Fibroblast of mammary gland (primary cell): ENCODE results near the gene PRR7.
A peak's percentile ranks its signal among the peaks of the same experiment; 100 is the strongest.

ENCODE experiments used
- DNase-seq: peaks from one replicate; pipeline ENCODE4 v3.0.0-alpha.2; 2010; ENCODE audit warnings: low read depth
- H3K4me3 ChIP-seq: 2 replicates; pipeline ENCODE4 v1.5.1; 2011; ENCODE audit warnings: low read depth, mild to moderate bottlenecking, low read length, moderate library complexity; ENCODE audit not compliant: control insufficient read depth
- TF ChIP-seq, protein P1 (sequence below): conservative IDR thresholded peaks from 2 replicates; pipeline ENCODE4 v1.5.1; 2011; ENCODE audit warnings: low read depth, low read length, inconsistent platforms; ENCODE audit not compliant: control insufficient read depth, insufficient read depth

PRR7 gene

GRCh38 chr5:177471610-177472356 is 25.2 kb downstream of the PRR7 start:
- peak; percentile 94 for DNase-seq
- H3K4me3 ChIP-seq: peak overlapping the region; percentile 75

DNA sequence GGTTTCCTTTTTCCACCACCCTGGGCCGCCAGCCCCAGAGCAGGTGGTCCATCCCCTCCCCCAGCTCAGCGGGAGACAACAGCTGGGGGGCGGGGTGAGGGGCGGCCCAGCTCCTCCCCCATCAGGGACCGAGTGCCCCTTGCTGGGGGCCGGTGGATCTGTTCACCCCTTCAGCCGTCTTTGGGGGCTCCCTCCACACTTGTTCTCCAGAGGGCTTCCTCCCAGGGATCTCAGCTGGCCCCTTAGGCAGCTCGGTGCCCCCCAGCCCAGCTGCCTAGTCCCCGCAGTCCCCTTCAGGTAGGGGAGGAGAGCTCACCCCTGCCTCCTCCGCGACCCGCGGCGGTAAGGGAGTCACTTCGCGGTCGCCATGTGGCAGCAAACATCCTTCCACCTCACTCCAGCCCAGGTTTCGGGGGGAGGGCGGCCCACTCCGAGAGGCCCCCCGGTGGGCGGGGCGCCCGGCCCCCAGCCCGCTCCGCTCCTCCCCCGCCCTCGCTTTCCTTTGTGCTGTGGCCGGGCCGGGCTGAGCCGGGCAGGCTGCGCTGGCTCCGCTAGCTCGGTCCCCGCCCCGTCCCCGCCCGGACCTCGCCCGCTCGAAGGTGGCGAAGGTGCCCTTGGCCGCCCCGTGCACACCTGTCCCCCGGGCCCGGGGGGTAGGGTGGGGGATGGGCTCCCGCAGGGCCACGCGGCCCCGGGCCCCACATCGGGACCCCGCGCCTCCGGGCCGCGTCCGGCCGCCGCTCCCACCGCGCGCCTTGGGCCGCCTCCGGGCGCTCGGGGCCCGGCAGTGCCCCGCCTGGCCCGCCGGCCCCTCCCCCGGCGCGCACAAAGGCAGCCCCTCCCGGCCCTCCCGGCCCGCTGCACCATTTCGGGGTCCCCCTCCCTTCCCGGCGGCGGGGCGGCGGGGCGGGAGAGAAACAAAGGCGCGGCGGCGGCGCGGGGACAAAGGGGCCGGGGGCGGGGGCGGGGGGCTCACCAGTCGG is 26.1 kb downstream of the PRR7 start:
- TF ChIP-seq, protein P1, sequence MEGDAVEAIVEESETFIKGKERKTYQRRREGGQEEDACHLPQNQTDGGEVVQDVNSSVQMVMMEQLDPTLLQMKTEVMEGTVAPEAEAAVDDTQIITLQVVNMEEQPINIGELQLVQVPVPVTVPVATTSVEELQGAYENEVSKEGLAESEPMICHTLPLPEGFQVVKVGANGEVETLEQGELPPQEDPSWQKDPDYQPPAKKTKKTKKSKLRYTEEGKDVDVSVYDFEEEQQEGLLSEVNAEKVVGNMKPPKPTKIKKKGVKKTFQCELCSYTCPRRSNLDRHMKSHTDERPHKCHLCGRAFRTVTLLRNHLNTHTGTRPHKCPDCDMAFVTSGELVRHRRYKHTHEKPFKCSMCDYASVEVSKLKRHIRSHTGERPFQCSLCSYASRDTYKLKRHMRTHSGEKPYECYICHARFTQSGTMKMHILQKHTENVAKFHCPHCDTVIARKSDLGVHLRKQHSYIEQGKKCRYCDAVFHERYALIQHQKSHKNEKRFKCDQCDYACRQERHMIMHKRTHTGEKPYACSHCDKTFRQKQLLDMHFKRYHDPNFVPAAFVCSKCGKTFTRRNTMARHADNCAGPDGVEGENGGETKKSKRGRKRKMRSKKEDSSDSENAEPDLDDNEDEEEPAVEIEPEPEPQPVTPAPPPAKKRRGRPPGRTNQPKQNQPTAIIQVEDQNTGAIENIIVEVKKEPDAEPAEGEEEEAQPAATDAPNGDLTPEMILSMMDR: no peak
- H3K4me3 ChIP-seq: peak overlapping the region; percentile 75
- DNase-seq: no peak

More at GRCh38 chr5:177471610-177472356, 25.2 kb downstream of the PRR7 start:
- TF ChIP-seq, protein P1: no peak

DNA sequence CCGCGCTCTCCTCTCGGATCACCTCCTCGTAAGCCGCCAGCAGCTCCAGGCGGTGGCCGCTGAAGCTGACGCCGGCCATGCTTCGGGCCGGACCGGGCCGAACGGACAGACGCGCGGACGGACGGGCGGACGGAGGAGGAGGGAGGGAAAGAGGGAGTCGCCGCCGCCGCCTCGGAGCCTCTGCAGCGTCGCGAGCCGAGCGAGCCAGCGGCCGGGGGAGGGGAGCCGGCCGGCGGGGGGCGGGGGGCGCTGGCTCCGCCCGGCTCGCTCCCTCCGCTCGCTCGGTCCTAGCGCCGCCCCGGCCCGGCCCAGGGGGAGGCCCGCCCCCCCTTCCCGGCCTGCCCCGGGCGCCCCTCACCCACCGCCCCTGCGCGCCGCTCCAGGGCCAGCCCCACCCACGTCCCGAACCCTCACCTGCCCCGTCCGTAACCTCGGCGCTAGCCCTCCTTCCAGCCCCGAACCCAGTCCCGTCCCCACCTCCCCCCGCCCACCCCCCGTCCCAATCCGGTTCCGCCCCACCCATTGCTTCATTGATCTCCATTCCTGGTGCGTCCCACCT is 26.9 kb downstream of the PRR7 start, which contains the start of gene DBN1:
DBN1 (minus strand) TSS at position 192 of the 559 bp plus-strand sequence; CDS start at position 79, 113 bp downstream.
- peak; percentile 28 for DNase-seq
- peak within 1 kb of the TSS; percentile 75 for H3K4me3 ChIP-seq
- TF ChIP-seq, protein P1: no peak

DNA sequence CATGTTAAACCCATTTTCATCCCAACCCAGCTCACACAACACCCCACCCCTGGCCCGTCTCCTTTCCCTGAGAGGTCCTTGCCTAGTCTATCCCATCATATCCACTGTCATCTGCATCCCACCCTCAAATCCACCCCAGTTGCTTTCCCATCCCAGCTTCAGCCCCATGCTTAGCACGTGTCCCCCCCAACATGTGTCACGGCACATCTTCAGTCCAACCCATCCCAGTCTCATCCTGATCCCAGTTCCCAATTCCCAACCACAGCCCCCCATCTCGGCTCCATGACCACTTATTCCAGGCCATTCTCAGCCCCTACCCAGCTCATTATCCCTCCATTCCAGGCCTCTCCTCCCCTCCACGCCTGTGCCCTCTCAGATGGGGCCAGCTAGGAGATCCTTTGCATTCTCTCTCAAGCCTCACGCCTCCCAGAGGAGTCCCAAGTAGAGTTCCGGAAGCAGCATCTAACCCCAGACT is 27.4 kb downstream of the PRR7 start:
- no peak overlapping the region for H3K4me3 ChIP-seq
- TF ChIP-seq, protein P1: no peak
- no peak for DNase-seq

- no peak overlapping the region for H3K4me3 ChIP-seq
- TF ChIP-seq, protein P1: no peak
- DNase-seq: no peak
Measured at GRCh38 chr5:177474846-177475562, 28.4 kb downstream of the PRR7 start.
